Gastroesophageal sphincter (tissue), 3 donors: ENCODE results near the gene LCE1E.

ENCODE experiments used
- CTCF ChIP-seq, 4 experiments: fragments of 200-600 bp in 2 of 4; fragments of 450-650 bp in 2 of 4; sonication (generic) in 1 of 4; IDR thresholded peaks; one replicate each; pipeline ENCODE4 v1.5.1; 2017 to 2019; ENCODE audit warnings: antibody characterized with exemption in 4 of 4, mild to moderate bottlenecking in 2 of 4, moderate library complexity in 2 of 4
- EP300 ChIP-seq: sonication (generic); formaldehyde crosslinking; IDR thresholded peaks from one replicate; pipeline ENCODE4 v1.6.1; 2017; ENCODE audit warnings: antibody characterized with exemption, mild to moderate bottlenecking
- POLR2A ChIP-seq, 2 donors: fragments of 450-650 bp; IDR thresholded peaks; one replicate each; pipeline ENCODE4 v1.6.1; 2017; ENCODE audit warnings: antibody characterized with exemption in 2 of 2, mild to moderate bottlenecking in 2 of 2, moderate library complexity in 1 of 2
- POLR2AphosphoS5 ChIP-seq: sonication (generic); formaldehyde crosslinking; IDR thresholded peaks from one replicate; pipeline ENCODE4 v1.6.1; 2017; ENCODE audit warnings: antibody characterized with exemption

DNA sequence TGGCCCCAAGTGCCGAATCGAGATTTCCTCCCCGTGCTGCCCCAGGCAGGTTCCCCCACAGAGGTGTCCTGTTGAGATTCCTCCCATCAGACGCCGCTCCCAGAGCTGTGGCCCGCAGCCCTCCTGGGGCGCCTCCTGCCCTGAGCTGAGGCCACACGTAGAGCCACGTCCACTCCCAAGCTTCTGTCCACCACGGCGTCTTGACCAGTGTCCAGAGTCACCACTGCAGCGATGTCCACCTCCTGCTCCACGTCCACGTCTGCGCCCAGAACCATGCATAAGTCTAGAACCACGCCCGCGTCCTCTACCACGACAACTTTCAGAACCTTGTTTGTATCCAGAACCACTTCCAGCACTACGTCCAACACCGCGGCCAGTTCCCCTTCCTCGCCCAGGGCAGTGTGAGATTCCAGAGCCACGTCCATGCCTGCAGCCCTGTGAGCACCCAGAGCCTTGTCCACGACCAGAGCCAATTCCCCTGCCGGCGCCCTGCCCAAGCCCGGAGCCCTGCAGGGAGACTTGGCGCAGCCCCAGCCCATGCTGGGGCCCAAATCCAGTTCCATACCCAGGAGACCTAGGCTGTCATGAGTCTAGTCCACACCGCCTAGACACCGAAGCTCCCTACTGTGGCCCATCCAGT, 25.4 kb upstream of the LCE1E start:
- TF ChIP-seq CTCF (IDR thresholded peaks at IDR 0.05) (no peak), EP300 (no peak), POLR2A (IDR thresholded peaks at IDR 0.05) (no peak), POLR2AphosphoS5 (no peak)
